Hepatocyte (in vitro differentiated cells): ENCODE data around the gene TEAD2. TPM values are rescaled to one million over a fixed set of nuclear protein-coding genes. Genes with fewer than 3 reads are reported as not detected.

Experiments
- DNase-seq: peaks from one replicate; pipeline ENCODE4 v3.0.0-alpha.2; 2016; ENCODE audit warnings: low spot score
- H2AFZ ChIP-seq: fragments of 200-600 bp; sonication (generic); 2 replicates; pipeline ENCODE4 v1.6.0; 2016; ENCODE audit warnings: antibody characterized with exemption, mild to moderate bottlenecking
- H3K27ac ChIP-seq: fragments of 200-600 bp; sonication (generic); 2 replicates; pipeline ENCODE4 v1.5.1; 2016; ENCODE audit warnings: mild to moderate bottlenecking
- H3K27me3 ChIP-seq: fragments of 200-600 bp; sonication (generic); 2 replicates; pipeline ENCODE4 v1.6.1; 2016
- H3K36me3 ChIP-seq: fragments of 200-600 bp; sonication (generic); replicated peaks from 2 replicates; pipeline ENCODE4 v1.5.1; 2016; ENCODE audit warnings: low read depth; ENCODE audit not compliant: insufficient read depth
- H3K4me1 ChIP-seq: fragments of 200-600 bp; sonication (generic); 2 replicates; pipeline ENCODE4 v1.5.1; 2016; ENCODE audit warnings: mild to moderate bottlenecking, moderate library complexity; ENCODE audit not compliant: insufficient read depth
- H3K4me2 ChIP-seq: fragments of 200-600 bp; sonication (generic); 2 replicates; pipeline ENCODE4 v1.6.0; 2016
- H3K4me3 ChIP-seq: fragments of 200-600 bp; sonication (generic); 2 replicates; pipeline ENCODE4 v1.5.1; 2016; ENCODE audit warnings: mild to moderate bottlenecking
- H3K79me2 ChIP-seq: fragments of 200-600 bp; sonication (generic); 2 replicates; pipeline ENCODE4 v1.6.0; 2017; ENCODE audit warnings: mild to moderate bottlenecking
- H3K9me2 ChIP-seq: fragments of 200-600 bp; sonication (generic); replicated peaks from 2 replicates; pipeline ENCODE4 v1.6.0; 2017; ENCODE audit warnings: mild to moderate bottlenecking; ENCODE audit not compliant: insufficient read depth
- H3K9me3 ChIP-seq: fragments of 200-600 bp; sonication (generic); 2 replicates; pipeline ENCODE4 v1.5.1; 2016; ENCODE audit warnings: low read depth, mild to moderate bottlenecking
- H4K20me1 ChIP-seq: fragments of 200-600 bp; sonication (generic); 2 replicates; pipeline ENCODE4 v1.6.0; 2016; ENCODE audit warnings: mild to moderate bottlenecking; ENCODE audit not compliant: insufficient read depth, poor library complexity, severe bottlenecking
- CTCF ChIP-seq: fragments of 200-600 bp; sonication (generic); IDR thresholded peaks from 2 replicates; pipeline ENCODE4 v1.5.1; 2016; ENCODE audit warnings: antibody characterized with exemption, mild to moderate bottlenecking; ENCODE audit not compliant: poor library complexity
- EZH2 ChIP-seq: fragments of 200-600 bp; sonication (generic); IDR thresholded peaks from 2 replicates; pipeline ENCODE4 v1.6.1; 2016; ENCODE audit warnings: antibody characterized with exemption, mild to moderate bottlenecking, borderline replicate concordance
- EZH2phosphoT487 ChIP-seq: fragments of 200-600 bp; sonication (generic); IDR thresholded peaks from one replicate; pipeline ENCODE4 v1.6.1; 2018; ENCODE audit warnings: antibody characterized with exemption, mild to moderate bottlenecking, low read depth, moderate library complexity; ENCODE audit not compliant: unreplicated experiment, severe bottlenecking
- WGBS: methylation state at CpG from one replicate; pipeline ENCODE4 v1.1.6; 2016; ENCODE audit warnings: low lambda C conversion rate; ENCODE audit errors: missing lambda C conversion rate; 5-methylcytosine and 5-hydroxymethylcytosine counted together
- polyA plus RNA-seq: library from polyadenylated mRNA; unstranded; fragments of >200 nt; fragmentation: Nextera tagmentation; extraction: Ambion mirVana; gene quantifications from 2 replicates; pipeline ENCODE4 v1.2.1, GENCODE V29; 2016
- total RNA-seq: library from RNA; depleted of rRNA; stranded (reverse); fragments of >200 nt; gene quantifications from 2 replicates; pipeline ENCODE4 v1.2.3, GENCODE V29; 2014

TEAD2 gene
- total and polyA plus RNA-seq, 2 experiments from 2014 or later: 35.4 to 41.4 TPM

DNA sequence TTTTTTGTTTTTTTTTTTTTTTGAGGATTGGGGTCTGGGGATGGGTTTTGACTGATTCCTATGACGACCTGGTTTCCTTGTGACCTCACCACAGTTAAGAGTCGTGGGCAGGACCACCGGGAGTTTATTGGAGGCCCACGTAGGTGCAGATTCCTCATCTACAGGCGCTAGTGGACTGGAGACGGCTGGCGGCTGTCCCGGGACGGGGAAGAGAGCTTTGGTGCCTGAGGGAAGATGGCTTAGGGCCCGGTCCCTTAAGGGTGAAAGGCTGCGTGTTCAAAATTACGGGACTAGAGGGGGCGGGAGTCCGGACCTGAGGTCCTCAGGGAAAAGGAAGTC is 682 bp upstream of the TEAD2 start:
- Histone ChIP-seq H3K36me3 (no peaks in the 10 kb centered on the region), H3K4me3 (peak overlapping the region; percentile 95), H3K4me2 (peak overlapping the region; percentile 75), H3K9me2 (no peaks in the 10 kb centered on the region), H3K27me3 (no peaks in the 10 kb centered on the region), H3K27ac (peak overlapping the region; percentile 98), H3K9me3 (no peaks in the 10 kb centered on the region), H4K20me1 (no peaks in the 10 kb centered on the region), H3K79me2 (peaks cover 35% of the 10 kb centered on the region), H2AFZ (peak overlapping the region; percentile 8), H3K4me1 (no peaks in the 10 kb centered on the region)
- no peak for TF ChIP-seq EZH2phosphoT487
- peak; percentile 65 for DNase-seq
- WGBS: under 1% methylated on average over 14 of the region's 14 CpGs

DNA sequence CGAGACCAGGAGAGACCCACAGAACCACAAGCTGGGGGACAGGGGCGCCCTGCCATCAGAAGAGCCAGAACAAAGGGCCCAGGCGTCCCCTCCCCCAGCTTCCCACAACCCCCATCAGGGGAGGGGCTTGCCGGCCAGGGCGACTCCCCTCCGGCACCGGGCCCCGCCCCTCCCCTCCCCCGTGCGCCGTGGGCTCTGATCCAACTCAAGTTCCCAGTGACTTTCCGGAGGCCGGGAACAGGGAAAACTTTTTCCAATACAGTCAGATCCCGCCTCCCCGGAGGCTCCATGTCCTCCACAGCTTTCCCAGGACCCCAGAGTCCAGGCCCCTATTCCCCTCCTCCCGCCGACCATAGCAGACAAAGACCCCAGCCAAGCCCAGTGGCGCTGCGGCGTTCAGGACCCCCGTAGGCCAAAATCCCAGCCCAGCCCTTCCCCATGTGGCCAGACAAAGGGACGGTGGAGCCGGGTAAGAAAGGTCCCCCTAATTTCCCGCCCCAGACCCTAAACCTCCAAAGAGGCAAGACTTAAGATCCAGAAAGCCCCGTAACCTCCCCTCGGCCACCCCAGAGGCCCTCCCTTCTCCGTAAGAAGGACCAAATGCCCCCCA is 673 bp downstream of the TEAD2 start:
- Histone ChIP-seq H3K4me1 (no peaks in the 10 kb centered on the region), H3K9me2 (no peaks in the 10 kb centered on the region), H3K4me2 (peak overlapping the region; percentile 75), H3K36me3 (no peaks in the 10 kb centered on the region), H4K20me1 (peaks cover 3% of the 10 kb centered on the region), H2AFZ (peak overlapping the region; percentile 8), H3K4me3 (peak overlapping the region; percentile 95), H3K9me3 (no peaks in the 10 kb centered on the region), H3K27me3 (no peaks in the 10 kb centered on the region), H3K79me2 (peaks cover 41% of the 10 kb centered on the region), H3K27ac (peak overlapping the region; percentile 98)
- peak; percentile 94 for DNase-seq
- TF ChIP-seq CTCF: no peak
- TF ChIP-seq EZH2phosphoT487: no peak
- TF ChIP-seq EZH2: no peak
- WGBS: 1% methylated on average over 16 of the region's 27 CpGs

- Histone ChIP-seq H3K9me3 (no peaks in the 10 kb centered on the region), H4K20me1 (peaks cover 3% of the 10 kb centered on the region), H3K9me2 (no peaks in the 10 kb centered on the region), H3K4me1 (no peaks in the 10 kb centered on the region), H3K36me3 (no peaks in the 10 kb centered on the region), H2AFZ (no peak overlapping the region), H3K27ac (peak overlapping the region; percentile 98), H3K27me3 (no peaks in the 10 kb centered on the region), H3K79me2 (peaks cover 42% of the 10 kb centered on the region), H3K4me2 (peak overlapping the region; percentile 75), H3K4me3 (no peak overlapping the region)
- 89% methylated on average over 14 of the region's 17 CpGs for WGBS
- TF ChIP-seq EZH2phosphoT487 (no peak), CTCF (no peak), EZH2 (no peak)
- no peak for DNase-seq
Measured at GRCh38 chr19:49359851-49360820, 2.1 kb downstream of the TEAD2 start.

- Histone ChIP-seq H3K9me3 (no peaks in the 10 kb centered on the region), H3K79me2 (peaks cover 38% of the 10 kb centered on the region), H3K36me3 (no peaks in the 10 kb centered on the region), H3K4me2 (peak overlapping the region; percentile 9), H3K27me3 (no peaks in the 10 kb centered on the region), H3K4me1 (no peaks in the 10 kb centered on the region), H2AFZ (no peak overlapping the region), H3K4me3 (no peak overlapping the region), H3K9me2 (no peaks in the 10 kb centered on the region), H4K20me1 (peaks cover 3% of the 10 kb centered on the region), H3K27ac (no peak overlapping the region)
- 88% methylated on average over 9 of the region's 9 CpGs for WGBS
- TF ChIP-seq EZH2 (no peak), EZH2phosphoT487 (no peak), CTCF (no peak)
- no peak for DNase-seq
Measured at GRCh38 chr19:49357186-49357585, 5.0 kb downstream of the TEAD2 start.
